ENCODE results near the gene LCP1. TPM values are rescaled to one million over a fixed set of nuclear protein-coding genes. Genes with fewer than 3 reads are reported as not detected.

The LCP1 gene
- total and polyA plus RNA-seq, 9 of the 15 experiments (the other 6 are each of a cell fraction or from before 2014, with no cell fraction given): 83.0 to 255 (median 163) TPM

DNA sequence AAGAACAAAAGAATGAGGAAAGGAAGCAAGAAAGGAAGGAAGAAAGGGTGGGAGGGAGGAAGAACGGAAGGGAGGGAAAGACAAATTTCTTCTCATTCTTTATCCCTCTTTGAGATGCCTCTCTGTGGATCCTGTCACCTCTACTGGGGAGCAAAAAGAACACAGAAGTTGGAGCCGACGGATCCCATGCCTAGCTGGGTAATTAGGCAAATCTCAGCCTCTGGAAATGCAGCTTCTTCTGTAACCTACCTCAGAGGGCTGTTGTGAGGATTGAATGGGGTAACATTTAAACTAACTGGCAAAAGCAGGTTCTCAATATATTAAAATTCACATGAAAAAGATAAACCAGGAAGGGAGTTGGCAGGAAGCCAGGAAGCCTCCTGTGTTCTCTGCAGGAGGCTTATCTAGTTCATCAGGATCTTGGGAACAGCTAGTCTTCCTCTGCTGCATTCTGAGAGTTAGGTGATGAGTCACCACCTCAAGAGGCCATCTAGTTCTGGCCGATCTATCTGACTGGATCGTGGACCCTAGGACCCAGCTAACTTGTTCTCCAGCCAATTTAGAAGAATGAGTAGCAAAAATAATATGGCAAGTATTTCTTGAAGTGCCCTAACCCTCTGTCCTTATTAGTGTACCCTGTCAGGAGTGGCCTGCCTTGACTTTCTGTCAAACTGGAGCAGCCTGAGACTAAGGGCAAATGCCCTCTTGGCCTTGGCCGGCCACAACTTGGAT is 61.9 kb downstream of the LCP1 start (continued):
- peak; percentile 86 for TF ChIP-seq DPF2 (IDR thresholded peaks at IDR 0.05)
- TF ChIP-seq ZNF263 (CRISPR knock-in tag; IDR thresholded peaks at IDR 0.05; ENCODE audit: borderline replicate concordance): no peak
- no peak for TF ChIP-seq TFAM (CRISPR knock-in tag; conservative IDR thresholded peaks at IDR 0.05)
- TF ChIP-seq, protein P1, sequence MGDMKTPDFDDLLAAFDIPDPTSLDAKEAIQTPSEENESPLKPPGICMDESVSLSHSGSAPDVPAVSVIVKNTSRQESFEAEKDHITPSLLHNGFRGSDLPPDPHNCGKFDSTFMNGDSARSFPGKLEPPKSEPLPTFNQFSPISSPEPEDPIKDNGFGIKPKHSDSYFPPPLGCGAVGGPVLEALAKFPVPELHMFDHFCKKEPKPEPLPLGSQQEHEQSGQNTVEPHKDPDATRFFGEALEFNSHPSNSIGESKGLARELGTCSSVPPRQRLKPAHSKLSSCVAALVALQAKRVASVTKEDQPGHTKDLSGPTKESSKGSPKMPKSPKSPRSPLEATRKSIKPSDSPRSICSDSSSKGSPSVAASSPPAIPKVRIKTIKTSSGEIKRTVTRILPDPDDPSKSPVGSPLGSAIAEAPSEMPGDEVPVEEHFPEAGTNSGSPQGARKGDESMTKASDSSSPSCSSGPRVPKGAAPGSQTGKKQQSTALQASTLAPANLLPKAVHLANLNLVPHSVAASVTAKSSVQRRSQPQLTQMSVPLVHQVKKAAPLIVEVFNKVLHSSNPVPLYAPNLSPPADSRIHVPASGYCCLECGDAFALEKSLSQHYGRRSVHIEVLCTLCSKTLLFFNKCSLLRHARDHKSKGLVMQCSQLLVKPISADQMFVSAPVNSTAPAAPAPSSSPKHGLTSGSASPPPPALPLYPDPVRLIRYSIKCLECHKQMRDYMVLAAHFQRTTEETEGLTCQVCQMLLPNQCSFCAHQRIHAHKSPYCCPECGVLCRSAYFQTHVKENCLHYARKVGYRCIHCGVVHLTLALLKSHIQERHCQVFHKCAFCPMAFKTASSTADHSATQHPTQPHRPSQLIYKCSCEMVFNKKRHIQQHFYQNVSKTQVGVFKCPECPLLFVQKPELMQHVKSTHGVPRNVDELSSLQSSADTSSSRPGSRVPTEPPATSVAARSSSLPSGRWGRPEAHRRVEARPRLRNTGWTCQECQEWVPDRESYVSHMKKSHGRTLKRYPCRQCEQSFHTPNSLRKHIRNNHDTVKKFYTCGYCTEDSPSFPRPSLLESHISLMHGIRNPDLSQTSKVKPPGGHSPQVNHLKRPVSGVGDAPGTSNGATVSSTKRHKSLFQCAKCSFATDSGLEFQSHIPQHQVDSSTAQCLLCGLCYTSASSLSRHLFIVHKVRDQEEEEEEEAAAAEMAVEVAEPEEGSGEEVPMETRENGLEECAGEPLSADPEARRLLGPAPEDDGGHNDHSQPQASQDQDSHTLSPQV (IDR thresholded peaks at IDR 0.05): peak; percentile 51; the same call in 1 of the 2 replicates
- no peak for TF ChIP-seq STAT5B (CRISPR knock-in tag; IDR thresholded peaks at IDR 0.05)
- peak; percentile 53; the same call in 1 of the 2 replicates for TF ChIP-seq TCF3 (CRISPR knock-in tag; IDR thresholded peaks at IDR 0.05)
- no peak for TF ChIP-seq MED1 (CRISPR knock-in tag; IDR thresholded peaks at IDR 0.05; ENCODE audit: borderline replicate concordance)
- no peak for TF ChIP-seq CBX3 (IDR thresholded peaks at IDR 0.05; ENCODE audit: borderline replicate concordance in 1 of 2, low read length in 2 of 2)
- peak; percentile 50 to 56; a peak in 3 of 4 replicates for TF ChIP-seq KDM1A (IDR thresholded peaks at IDR 0.05)
- TF ChIP-seq WHSC1 (IDR thresholded peaks at IDR 0.05; ENCODE audit: low read length): no peak
- no peak for TF ChIP-seq RBBP5 (IDR thresholded peaks at IDR 0.05; ENCODE audit: borderline replicate concordance, insufficient read depth, low read length, poor library complexity, severe bottlenecking)
- peak in 1 of 2 experiments; percentile 33; a peak in 1 of 4 replicates for TF ChIP-seq RAD21 (CRISPR knock-in tag; conservative IDR thresholded peaks at IDR 0.05 in 1 of 2, IDR thresholded peaks at IDR 0.05 in 1 of 2)
- TF ChIP-seq HDAC2 (IDR thresholded peaks at IDR 0.05): 0 out of 2 replicates have a peak, but pooled peaks have one; percentile 18
- TF ChIP-seq TEAD2 (tag; IDR thresholded peaks at IDR 0.05): no peak
- no peak for TF ChIP-seq CCAR2 (IDR thresholded peaks at IDR 0.05; ENCODE audit: low read depth, low read length)
- TF ChIP-seq, protein P2, sequence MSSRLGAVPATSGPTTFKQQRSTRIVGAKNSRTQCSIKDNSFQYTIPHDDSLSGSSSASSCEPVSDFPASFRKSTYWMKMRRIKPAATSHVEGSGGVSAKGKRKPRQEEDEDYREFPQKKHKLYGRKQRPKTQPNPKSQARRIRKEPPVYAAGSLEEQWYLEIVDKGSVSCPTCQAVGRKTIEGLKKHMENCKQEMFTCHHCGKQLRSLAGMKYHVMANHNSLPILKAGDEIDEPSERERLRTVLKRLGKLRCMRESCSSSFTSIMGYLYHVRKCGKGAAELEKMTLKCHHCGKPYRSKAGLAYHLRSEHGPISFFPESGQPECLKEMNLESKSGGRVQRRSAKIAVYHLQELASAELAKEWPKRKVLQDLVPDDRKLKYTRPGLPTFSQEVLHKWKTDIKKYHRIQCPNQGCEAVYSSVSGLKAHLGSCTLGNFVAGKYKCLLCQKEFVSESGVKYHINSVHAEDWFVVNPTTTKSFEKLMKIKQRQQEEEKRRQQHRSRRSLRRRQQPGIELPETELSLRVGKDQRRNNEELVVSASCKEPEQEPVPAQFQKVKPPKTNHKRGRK (tag; IDR thresholded peaks at IDR 0.05): no peak
- no peak for TF ChIP-seq SPI1 (IDR thresholded peaks at IDR 0.05; ENCODE audit: borderline replicate concordance, low read depth, low read length)
- TF ChIP-seq HCFC1 (IDR thresholded peaks at IDR 0.05; ENCODE audit: low read depth, low read length): no peak
- TF ChIP-seq, protein P3, sequence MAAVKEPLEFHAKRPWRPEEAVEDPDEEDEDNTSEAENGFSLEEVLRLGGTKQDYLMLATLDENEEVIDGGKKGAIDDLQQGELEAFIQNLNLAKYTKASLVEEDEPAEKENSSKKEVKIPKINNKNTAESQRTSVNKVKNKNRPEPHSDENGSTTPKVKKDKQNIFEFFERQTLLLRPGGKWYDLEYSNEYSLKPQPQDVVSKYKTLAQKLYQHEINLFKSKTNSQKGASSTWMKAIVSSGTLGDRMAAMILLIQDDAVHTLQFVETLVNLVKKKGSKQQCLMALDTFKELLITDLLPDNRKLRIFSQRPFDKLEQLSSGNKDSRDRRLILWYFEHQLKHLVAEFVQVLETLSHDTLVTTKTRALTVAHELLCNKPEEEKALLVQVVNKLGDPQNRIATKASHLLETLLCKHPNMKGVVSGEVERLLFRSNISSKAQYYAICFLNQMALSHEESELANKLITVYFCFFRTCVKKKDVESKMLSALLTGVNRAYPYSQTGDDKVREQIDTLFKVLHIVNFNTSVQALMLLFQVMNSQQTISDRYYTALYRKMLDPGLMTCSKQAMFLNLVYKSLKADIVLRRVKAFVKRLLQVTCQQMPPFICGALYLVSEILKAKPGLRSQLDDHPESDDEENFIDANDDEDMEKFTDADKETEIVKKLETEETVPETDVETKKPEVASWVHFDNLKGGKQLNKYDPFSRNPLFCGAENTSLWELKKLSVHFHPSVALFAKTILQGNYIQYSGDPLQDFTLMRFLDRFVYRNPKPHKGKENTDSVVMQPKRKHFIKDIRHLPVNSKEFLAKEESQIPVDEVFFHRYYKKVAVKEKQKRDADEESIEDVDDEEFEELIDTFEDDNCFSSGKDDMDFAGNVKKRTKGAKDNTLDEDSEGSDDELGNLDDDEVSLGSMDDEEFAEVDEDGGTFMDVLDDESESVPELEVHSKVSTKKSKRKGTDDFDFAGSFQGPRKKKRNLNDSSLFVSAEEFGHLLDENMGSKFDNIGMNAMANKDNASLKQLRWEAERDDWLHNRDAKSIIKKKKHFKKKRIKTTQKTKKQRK (IDR thresholded peaks at IDR 0.05; ENCODE audit: borderline replicate concordance, low read depth, low read length): no peak

All from K562 (cell line).